NAMALWA (cell line): ENCODE measurements around the gene RNF115.
"Not testable (repeated sequence)": the region's sequence is repeated elsewhere in the genome, so short reads cannot be mapped to it uniquely, and the experiment has no call there.

ENCODE experiments used
- DNase-seq: peaks from one replicate; pipeline ENCODE4 v3.0.0-alpha.2; 2015; ENCODE audit warnings: low spot score

The RNF115 gene

DNA sequence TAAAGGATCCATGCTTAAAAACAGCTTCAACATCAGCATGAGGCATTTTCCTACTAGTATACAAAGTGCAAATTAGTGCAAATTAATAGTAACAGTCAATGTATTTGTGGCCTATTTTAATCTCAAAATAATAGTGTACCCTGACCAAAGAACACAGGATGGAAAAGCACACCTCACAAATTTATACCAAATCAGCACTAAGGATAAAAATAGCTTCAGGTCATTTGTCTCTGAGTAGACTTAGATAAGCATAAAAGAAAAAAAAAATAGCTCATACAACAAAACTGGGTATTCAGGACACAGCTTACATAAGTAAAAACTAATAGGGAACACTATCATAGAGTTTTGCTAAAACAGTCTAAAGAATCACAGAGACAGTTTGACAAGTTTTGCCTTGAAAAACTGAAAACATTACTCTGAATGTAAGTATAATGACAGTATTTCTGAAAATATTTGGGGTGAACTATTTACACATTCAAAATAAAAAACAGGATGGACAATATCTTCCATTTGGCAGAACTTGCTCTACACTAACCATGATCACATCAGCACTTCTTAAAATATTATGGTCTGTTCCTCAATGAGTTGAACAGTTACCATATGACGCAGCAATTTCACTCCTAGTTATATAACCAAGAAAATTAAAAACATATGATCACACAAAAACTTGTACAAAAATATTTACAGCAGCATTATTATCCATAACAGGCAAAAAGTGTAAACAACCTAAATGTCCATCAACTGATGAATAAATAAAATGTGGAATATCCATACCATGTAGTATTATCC, 46.3 kb downstream of the RNF115 start:
- no peak for DNase-seq

GRCh38 chr1:145773423-145773822, 50.5 kb downstream of the RNF115 start:
- DNase-seq = no peak

GRCh38 chr1:145771056-145771455, 52.8 kb downstream of the RNF115 start:
- no peak for DNase-seq

- DNase-seq = not testable (repeated sequence)
These were observed 55.9 kb downstream of the RNF115 start for GRCh38 chr1:145768004-145768403.

GRCh38 chr1:145766926-145767325, 57.0 kb downstream of the RNF115 start:
- not testable (repeated sequence) for DNase-seq

DNA sequence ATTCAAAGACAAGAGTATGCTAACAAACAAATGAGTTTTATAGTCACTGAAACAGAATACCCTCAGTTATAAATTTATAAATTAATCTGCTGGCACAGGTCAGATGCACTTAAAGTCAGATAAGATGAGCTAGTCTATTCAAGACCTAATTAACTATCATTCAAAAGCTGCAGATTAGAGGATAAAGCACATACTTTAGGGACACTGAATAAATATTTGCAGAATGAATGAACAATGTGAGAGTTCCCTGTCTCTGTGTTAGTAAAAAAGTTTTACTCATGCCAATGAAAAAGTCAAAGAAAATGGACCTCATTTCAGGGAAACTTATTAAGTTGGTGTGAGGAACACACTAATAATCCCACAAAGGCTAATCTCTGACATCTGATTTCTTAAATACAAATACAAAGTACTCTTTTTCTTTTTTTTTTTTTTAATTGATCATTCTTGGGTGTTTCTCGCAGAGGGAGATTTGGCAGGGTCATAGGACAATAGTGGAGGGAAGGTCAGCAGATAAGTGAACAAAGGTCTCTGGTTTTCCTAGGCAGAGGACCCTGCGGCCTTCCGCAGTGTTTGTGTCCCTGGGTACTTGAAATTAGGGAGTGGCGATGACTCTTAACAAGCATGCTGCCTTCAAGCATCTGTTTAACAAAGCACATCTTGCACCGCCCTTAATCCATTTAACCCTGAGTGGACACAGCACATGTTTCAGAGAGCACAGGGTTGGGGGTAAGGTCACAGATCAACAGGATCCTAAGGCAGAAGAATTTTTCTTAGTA, 58.1 kb downstream of the RNF115 start:
- DNase-seq = not testable (repeated sequence)

DNA sequence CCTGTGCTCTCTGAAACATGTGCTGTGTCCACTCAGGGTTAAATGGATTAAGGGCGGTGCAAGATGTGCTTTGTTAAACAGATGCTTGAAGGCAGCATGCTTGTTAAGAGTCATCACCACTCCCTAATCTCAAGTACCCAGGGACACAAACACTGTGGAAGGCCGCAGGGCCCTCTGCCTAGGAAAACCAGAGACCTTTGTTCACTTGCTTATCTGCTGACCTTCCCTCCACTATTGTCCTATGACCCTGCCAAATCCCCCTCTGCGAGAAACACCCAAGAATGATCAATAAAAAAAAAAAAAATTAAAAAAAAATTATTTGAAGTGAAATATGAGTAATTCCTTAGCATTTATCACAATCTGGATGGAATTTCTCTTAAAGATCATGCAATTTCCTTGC, 58.8 kb downstream of the RNF115 start:
- not testable (repeated sequence) for DNase-seq

- not testable (repeated sequence) for DNase-seq
These were observed 59.5 kb downstream of the RNF115 start for GRCh38 chr1:145764231-145764940.

GRCh38 chr1:145762001-145762400, 61.9 kb downstream of the RNF115 start:
- DNase-seq = not testable (repeated sequence)

- not testable (repeated sequence) for DNase-seq
These were observed 62.4 kb downstream of the RNF115 start for GRCh38 chr1:145761498-145761897.

GRCh38 chr1:145760395-145760949, 63.4 kb downstream of the RNF115 start:
- DNase-seq = not testable (repeated sequence)

DNA sequence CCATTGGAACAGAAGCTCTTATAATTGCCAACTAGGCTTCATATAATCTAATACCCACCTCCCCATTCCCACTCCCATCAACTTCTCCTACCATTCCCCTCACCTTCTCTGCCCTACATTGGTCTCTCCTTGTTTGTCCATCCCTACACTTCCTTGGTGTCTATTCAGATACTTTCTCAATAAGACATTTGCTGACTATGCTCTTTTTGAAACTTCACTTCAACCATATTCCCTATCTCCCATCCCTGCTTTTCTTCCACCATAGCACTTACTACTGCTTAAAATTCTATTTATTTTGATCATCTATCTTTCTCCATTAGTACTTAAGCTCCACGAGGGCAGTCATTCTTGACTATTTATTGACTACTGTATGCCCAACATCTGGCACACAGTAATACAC, 64.2 kb downstream of the RNF115 start:
- no peak for DNase-seq

GRCh38 chr1:145758575-145758974, 65.3 kb downstream of the RNF115 start:
- no peak for DNase-seq

DNA sequence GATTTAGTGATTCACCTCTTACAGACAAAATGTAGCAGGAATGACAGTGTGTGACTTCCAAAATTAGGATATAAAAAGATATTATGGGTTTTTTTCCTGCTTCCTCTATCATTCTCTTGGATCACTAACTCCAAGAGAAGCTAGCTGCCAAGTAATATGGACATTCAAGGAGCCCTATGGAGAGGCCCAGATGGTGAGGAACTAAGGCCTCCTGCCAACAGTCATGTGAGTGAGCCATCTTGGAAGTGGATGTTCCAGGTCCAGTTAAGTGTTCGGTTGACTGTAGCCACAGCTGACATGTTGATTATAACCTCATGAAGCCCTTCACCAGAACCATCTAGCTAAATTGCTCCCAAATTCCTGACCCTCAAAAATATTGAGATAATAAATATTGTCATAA, 65.8 kb downstream of the RNF115 start:
- DNase-seq = no peak

GRCh38 chr1:145757420-145757819, 66.5 kb downstream of the RNF115 start:
- no peak for DNase-seq

- DNase-seq = no peak
These were observed 72.3 kb downstream of the RNF115 start for GRCh38 chr1:145751491-145752037.

DNA sequence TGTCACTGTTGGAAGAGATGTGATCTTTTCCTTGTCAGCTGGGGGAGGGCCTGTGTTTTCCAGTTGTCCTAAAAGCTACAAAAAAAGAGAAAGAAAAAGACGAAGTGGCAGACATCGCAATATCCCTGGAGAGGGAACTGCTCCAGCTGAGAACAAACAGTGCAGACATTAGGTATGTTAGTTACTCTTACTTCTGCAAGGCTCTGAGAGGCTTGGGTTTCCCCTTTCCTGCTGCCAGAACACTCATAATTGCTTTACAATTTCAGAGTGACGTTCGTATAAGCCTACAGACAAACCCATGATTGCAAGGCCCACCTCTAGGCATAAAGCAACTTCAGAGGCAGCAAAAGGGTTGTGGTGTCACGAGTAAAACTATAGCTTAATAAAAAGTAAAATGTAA, 73.5 kb downstream of the RNF115 start:
- no peak for DNase-seq

DNA sequence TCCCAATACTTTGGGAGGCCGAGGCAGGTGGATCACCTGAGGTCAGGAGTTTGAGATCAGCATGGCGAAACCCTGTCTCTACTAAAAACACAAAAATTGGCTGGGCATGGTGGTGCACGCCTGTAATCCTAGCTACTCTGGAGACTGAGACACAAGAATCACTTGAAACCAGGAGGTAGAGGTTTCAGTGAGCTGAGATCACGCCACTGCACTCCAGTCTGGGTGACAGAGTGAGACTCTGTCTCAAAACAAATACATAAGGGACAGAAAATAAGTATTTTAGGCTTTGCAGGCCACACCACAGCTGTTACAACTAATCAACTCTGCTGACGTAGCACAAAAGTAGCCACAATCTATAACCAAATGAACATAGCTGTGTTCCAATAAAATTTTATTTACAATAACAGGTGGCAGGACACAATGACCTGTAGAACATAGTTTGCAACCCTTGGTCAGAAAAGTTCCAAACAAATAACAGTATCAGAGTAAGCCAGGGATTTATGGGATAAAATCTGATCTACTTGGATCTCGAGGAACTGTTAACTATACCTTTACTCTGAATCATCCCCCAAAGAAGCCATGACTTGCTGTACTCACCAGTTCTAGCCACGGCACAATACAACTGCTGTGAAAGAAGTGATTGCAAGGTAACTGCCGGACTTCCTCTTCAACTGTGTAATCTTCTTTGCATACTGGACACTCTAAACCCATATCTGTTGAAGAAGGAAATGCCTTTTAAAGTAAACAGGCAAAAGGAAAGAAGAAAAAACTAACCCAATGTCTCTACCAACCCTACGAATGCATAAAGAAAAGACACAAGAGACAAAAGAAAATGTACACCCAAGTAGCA, 76.3 kb downstream of the RNF115 start:
- no peak for DNase-seq

DNA sequence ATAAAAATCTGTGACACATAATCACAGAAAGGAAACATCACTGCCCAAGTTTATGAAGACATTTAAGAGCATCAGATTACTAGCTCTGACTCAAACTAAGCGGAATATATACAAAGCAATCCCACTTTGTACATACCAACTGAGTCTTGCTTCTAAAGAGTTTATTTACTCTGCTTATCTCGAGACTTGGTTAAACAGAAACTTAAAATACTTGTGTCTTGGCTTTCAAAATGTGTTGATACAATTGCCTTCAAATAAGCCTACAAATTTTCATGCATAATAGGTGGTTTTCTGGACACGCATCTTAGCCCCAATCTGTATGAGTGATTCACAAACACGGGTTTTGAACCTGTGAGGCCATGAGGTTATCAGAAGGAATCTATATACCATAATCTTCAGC, 83.6 kb downstream of the RNF115 start:
- no peak for DNase-seq

GRCh38 chr1:145736191-145736590, 87.7 kb downstream of the RNF115 start:
- no peak for DNase-seq

DNA sequence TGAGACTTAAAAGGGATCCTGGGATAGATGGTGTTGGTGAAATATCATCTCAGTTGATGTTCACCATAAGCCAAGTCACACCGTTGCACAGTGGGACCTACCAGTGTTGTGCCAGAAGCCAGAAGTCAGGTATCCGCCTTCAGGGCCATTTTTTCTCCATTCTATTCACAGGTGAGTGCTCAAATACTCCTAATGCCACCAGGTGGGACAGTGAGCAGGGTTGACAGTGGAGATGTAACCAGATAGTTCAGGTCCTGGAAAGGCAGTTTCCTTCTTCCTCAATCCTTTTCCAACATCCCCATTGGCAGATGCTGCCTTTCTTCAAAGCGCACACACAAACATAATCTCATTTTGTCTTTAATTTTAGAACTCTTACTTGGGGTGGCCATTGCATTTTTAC, 93.0 kb downstream of the RNF115 start:
- DNase-seq = no peak
